Non-pigmented ciliary epithelial cell (primary cell): ENCODE measurements around the gene CNPY1.
"Not testable (repeated sequence)": the region's sequence is repeated elsewhere in the genome, so short reads cannot be mapped to it uniquely, and the experiment has no call there.

Experiments used
- DNase-seq: peaks from one replicate; pipeline ENCODE4 v3.0.0-alpha.2; 2010; ENCODE audit warnings: low read depth

The CNPY1 gene

GRCh38 chr7:155546449-155546848, at the start of gene CNPY1:
CNPY1 (minus strand) TSS chr7:155546559; CDS start chr7:155545929, 630 bp downstream.
- not testable (repeated sequence) for DNase-seq

DNA sequence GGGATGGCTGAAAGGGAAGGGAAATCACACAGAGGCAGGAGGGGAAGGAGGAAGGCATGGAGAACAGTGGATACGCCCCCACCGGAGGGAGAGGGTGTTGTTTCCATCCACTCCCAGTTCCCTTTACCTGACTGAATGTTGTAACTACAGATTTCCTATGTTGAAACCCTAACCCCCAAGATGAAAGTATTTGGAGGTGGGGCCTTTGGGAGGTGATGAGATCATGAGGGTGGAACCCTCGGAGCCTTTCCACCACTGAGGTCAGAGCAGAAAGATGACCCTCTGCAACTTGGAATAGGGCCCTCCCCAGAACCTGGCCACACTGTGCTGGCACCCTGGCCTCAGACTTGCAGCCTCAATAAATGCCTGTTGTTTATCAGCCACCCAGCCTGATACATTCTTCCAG, 48.6 kb upstream of the CNPY1 start:
- no peak for DNase-seq

GRCh38 chr7:155594163-155594732, 47.9 kb upstream of the CNPY1 start:
- DNase-seq = no peak

DNA sequence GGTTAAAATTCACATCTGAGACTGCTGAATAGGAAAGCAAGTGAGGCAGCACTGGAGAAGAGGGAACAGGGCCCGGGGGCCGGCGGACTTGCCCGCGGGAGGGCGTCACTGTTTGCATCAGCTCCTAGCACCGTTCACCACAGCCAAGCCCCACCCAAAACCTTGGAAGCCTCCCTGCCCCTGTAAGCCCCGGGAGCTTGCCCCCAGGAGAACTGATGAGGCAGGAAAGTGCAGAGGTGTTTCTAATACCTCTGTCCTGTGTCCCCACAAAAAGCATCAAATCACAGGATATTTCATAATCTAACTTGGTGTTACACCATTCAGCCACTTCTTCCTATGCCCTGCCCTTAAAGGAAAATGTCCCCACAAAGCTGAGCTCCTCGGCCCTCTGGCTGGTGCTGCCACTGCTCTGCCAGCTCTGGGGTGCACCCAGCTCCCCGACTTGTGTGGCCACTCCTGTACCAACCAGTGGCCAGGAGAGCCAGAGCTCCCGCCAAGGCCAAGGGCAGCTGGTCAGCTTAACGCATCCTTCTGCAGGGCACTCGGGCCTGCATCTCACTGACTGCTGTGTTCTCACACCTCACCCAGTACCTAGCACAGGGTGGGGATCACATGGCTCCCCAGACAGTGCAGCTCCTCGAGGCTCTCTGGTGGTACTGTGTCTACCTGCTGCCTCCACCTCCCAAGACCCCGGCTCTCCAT, 47.3 kb upstream of the CNPY1 start:
- no peak for DNase-seq

DNA sequence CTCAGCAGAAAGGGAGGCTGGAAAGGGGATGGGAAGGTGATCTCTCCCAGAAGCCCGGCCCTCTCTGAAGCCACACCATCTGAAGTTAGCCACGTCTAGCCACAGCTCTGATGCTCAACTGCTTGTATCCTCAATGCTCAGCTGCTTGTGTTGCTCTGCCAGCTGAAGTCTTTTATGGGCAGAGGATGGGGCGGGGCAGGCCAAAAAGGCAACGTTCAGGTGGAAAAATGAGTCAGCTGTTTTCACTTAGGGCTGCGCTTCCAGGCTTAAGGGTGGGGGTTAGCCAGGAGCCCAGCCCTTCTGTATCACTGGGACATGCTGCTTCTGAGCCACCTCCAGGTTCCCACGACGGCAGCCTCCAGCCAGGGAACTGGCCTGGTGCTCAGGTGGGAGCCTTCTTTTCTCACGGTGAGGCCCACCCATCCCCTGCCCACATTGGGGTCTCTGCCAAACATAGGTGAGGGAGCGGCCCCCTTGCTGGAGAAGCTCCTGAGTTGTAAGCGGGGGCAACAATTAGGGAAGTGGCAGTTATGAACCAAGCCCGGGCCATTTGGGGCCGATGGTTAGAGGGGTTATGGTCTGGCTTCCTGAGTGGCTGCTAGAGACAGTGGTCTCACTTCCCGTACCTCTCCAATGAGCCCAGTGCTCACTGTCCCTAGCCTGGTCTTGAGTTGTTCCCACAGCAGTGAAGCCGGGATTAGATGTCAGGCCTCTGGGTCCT, 44.9 kb upstream of the CNPY1 start:
- DNase-seq = no peak

GRCh38 chr7:155590215-155591018, 44.1 kb upstream of the CNPY1 start:
- no peak for DNase-seq

DNA sequence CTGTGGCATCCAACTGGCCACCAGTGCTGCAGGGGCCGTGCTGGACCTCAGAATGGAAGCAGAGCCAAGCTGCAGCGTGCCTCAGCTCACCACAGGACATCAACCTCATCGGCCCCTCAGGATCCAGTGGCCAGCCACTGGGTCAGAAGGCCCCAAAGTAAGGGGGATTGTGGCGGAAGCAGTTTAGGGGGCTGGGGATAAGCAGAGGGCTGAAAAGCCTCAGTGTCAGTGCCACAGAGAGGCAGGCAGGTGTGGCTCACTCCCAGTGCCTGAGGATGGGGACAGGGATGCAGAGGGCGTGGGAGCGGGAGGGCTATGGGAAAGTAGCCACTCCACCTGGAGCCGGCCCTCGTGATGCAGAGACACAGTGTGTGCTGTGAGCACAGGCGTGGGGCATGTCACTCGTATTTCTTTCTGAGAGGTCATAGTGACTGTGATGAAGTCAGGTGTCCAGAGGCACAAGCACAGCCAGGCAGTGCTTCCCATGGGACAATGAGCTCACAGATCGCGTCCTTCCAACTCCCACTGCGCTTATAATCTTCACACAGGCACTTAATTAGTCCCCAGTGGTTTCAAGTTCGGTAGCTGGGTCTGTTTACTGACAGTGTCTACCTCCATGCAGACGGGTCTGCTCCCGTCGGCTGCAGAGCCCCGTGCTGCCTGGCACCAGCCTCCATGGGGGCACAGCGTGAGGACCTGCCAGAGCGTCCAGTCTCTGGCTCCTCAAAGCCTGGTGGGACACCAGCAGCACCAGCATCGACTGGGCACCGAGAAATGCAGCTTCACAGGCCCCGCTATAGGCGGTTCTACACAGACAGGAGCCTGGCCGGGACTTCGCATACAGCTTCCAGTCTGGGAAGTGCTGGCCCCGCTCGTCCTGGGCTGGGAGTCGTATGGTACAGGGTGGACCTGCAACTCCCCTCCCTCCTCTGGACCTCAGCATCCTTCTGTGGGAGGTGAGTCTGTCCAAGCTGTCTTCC, 42.9 kb upstream of the CNPY1 start:
- DNase-seq = no peak

GRCh38 chr7:155588468-155588998, 42.2 kb upstream of the CNPY1 start:
- no peak for DNase-seq

DNA sequence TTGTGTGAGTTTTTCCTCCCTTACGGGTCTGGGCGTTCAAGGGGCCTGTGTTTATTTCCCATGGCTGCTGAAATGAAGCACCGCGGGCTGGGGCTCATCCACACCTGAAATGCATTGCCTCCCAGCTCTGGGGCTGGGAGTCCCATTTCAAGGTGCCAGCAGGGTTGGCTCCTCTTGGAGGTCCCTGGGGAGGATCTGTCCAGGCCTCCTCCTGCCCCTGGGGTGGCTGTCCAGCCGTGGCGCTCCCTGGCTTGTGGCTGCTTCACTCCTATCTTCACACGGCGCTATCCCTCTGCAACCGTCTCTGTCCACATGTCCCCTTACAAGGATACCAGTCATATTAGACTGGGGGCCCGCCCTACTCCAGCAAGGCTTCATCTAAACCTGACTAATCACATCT, 41.1 kb upstream of the CNPY1 start:
- DNase-seq = no peak

GRCh38 chr7:155586843-155587440, 40.6 kb upstream of the CNPY1 start:
- DNase-seq = no peak

- DNase-seq = no peak
Observed at GRCh38 chr7:155585951-155586350, 39.6 kb upstream of the CNPY1 start.

DNA sequence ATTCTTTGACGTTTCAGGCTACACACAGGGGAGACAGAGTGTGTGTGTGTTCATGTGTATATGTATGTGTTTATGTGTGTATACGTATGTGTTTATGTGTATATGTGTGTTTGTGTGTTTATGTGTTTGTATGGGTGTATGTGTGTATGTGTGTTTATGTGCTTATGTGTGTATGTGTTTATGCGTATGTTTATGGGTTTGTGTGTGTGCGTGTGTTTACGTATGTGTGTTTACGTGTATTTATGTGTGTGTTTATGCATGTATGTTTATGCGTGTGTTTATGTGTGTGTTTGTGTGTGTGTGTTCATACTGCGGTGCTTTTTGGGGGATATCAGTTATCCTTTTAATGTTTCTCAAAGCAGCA, 39.2 kb upstream of the CNPY1 start:
- no peak for DNase-seq

- DNase-seq = no peak
Observed at GRCh38 chr7:155584763-155585531, 38.6 kb upstream of the CNPY1 start.

GRCh38 chr7:155584261-155584660, 37.9 kb upstream of the CNPY1 start:
- no peak for DNase-seq

GRCh38 chr7:155583636-155584035, 37.3 kb upstream of the CNPY1 start:
- no peak for DNase-seq

- DNase-seq = no peak
Observed at GRCh38 chr7:155581954-155582353, 35.6 kb upstream of the CNPY1 start.

DNA sequence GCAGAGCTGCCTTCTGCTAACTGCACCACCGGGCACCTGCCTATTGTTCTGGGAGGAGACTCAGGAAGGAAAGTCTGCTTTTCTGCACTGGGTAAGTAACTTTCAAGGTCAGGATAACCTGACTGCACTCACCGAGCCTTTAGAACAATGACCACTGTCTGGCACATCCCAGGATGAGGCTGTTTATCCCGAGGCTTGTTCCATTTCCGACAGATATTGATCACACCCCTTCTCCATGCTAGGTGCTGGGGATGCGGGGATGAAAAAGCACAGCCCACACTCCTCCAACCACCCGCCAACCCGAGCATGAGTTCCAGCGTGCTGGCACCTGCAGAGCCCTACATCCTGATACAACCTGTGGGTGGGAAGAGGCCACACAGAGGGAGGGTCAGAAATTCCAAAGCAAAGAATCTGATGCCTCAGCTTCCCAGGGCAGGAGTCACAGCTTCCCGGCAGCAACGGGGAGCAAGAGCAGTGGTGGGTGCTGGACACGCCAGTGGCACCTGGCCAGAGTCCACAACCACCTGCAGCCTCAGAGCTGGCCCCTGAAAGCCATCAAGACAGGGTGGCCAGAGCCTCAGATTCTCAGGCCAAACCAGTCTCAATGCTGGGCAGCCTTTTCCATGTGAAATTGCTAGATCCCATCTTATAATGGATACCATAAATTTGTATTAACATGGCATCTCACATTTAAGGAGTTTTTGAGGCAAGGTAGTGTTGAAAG, 34.9 kb upstream of the CNPY1 start:
- DNase-seq = no peak

DNA sequence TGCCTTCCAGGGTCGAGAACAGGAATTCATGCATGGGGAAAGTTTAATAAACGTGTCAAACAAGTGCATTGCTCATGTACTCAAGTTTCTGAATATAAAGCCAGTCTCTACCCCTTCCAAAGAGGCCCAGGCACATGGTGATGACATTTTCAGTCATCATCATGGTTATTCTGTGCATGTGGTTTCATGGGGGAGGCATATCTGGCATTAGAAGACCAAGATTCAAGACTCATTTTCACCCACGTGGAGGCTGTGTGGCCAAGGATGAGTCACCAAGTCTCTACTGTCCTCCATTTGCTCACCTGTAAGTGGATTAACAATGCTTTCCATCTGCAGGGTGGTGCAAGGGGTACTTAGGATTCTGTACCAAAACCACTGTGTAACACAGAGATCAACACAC, 34.0 kb upstream of the CNPY1 start:
- no peak for DNase-seq

DNA sequence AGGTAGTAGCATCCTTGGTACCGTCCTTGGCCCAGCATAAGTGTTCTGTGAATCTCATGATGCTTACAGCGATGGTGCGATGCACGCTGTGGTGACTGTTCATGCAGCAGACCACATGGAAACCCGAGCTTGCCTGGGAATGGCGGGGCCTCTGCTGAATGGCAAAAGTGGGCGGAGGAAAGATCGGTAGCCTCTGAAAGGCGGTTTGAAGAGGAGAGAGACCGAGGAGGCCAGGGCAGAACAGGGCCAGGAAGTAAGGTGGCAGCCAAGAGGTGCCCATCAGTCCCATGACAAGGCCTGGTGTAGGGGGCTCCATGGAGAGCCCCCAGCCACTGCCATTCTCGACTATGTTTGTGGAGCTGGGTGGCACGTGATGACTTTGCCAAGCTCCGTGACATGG, 33.2 kb upstream of the CNPY1 start:
- DNase-seq = no peak
